Bronchial epithelial cell (primary cell): ENCODE measurements around the gene NAGPA. TPM values are rescaled to one million over a fixed set of nuclear protein-coding genes. Genes with fewer than 3 reads are reported as not detected.

Source experiments
- DNase-seq: peaks from one replicate; pipeline ENCODE4 v3.0.0-alpha.2; 2010; ENCODE audit warnings: low read depth
- FAIRE-seq: peaks from 2 replicates; lab custom pipeline; 2011; peaks lifted over from hg19 to GRCh38; lab: Jason Lieb, UNC
- H3K27me3 ChIP-seq: 2 replicates; pipeline ENCODE4 v1.5.1; 2011; ENCODE audit warnings: low read length; ENCODE audit not compliant: control insufficient read depth, insufficient read depth
- H3K36me3 ChIP-seq: 2 replicates; pipeline ENCODE4 v1.5.1; 2011; ENCODE audit warnings: low read length; ENCODE audit not compliant: control insufficient read depth, insufficient read depth
- H3K4me3 ChIP-seq: 2 replicates; pipeline ENCODE4 v1.5.1; 2011; ENCODE audit warnings: mild to moderate bottlenecking, low read depth, low read length, control low read depth
- total RNA-seq: library from RNA; depleted of rRNA; stranded (reverse); fragments of >200 nt; gene quantifications from 2 replicates; pipeline ENCODE4 v1.2.1, GENCODE V29; 2014
- TF ChIP-seq, protein P1 (sequence below): IDR thresholded peaks from 2 replicates; pipeline ENCODE4 v1.5.1; 2011; ENCODE audit warnings: mild to moderate bottlenecking, moderate library complexity, low read length, control low read depth, inconsistent platforms; ENCODE audit not compliant: insufficient read depth, severe bottlenecking

Gene NAGPA
- total RNA-seq, 1 donor from 2014 or later = 9.7 TPM

GRCh38 chr16:5042574-5043171 is 8.9 kb upstream of the NAGPA start:
- TF ChIP-seq, protein P1, sequence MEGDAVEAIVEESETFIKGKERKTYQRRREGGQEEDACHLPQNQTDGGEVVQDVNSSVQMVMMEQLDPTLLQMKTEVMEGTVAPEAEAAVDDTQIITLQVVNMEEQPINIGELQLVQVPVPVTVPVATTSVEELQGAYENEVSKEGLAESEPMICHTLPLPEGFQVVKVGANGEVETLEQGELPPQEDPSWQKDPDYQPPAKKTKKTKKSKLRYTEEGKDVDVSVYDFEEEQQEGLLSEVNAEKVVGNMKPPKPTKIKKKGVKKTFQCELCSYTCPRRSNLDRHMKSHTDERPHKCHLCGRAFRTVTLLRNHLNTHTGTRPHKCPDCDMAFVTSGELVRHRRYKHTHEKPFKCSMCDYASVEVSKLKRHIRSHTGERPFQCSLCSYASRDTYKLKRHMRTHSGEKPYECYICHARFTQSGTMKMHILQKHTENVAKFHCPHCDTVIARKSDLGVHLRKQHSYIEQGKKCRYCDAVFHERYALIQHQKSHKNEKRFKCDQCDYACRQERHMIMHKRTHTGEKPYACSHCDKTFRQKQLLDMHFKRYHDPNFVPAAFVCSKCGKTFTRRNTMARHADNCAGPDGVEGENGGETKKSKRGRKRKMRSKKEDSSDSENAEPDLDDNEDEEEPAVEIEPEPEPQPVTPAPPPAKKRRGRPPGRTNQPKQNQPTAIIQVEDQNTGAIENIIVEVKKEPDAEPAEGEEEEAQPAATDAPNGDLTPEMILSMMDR = peak; percentile 10
- DNase-seq = peak; percentile 53
- Histone ChIP-seq H3K36me3 (no peaks in the 10 kb centered on the region), H3K27me3 (peaks cover 4% of the 10 kb centered on the region), H3K4me3 (no peak overlapping the region)
- FAIRE-seq = no peak

DNA sequence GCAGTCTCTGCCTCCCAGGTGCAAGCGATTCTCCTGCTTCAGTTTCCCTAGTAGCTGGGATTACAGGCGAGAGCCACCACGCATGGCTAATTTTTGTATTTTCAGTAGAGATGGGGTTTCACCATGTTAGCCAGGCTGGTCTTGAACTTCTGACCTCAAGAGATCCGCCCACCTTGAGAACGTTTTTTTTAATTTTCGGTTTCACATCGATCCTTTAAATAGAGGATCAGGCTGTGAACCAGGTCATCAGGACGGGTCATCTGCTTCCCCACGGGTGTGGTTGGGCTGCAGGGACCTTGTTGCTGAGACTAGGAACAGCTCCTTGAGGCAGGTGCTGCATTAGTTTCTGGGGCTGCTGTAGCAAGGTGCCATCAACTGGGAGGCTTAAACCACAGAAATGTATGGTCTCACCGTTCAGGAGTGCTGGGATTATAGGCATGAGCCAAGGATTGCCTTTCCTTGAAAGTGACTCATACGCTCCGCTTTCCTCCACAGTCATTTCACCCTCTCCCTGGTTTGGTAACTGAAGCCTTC is 7.9 kb upstream of the NAGPA start:
- Histone ChIP-seq H3K4me3 (no peak overlapping the region), H3K36me3 (no peaks in the 10 kb centered on the region), H3K27me3 (peaks cover 2% of the 10 kb centered on the region)
- DNase-seq (peak; percentile 81), FAIRE-seq (no peak)
- TF ChIP-seq, protein P1 = no peak

GRCh38 chr16:5040451-5040850 is 6.7 kb upstream of the NAGPA start:
- no peak for DNase-seq
- Histone ChIP-seq H3K36me3 (no peaks in the 10 kb centered on the region), H3K4me3 (no peak overlapping the region), H3K27me3 (peaks cover 2% of the 10 kb centered on the region)
- FAIRE-seq = no peak
- TF ChIP-seq, protein P1 = no peak

- peaks cover 2% of the 10 kb centered on the region for H3K36me3 ChIP-seq
- DNase-seq (peak; percentile 15), FAIRE-seq (no peak)
- peaks cover 2% of the 10 kb centered on the region for H3K27me3 ChIP-seq
- H3K4me3 ChIP-seq = no peak overlapping the region
- TF ChIP-seq, protein P1 = no peak
Observed at GRCh38 chr16:5036228-5037156, 2.8 kb upstream of the NAGPA start.

GRCh38 chr16:5035909-5036227 is 2.1 kb upstream of the NAGPA start:
- Histone ChIP-seq H3K36me3 (peaks cover 2% of the 10 kb centered on the region), H3K4me3 (no peak overlapping the region), H3K27me3 (peaks cover 2% of the 10 kb centered on the region)
- no peak for DNase-seq
- TF ChIP-seq, protein P1 = no peak
- FAIRE-seq = no peak
